Fibroblast of pulmonary artery (primary cell): Measurements from ENCODE around the gene ARHGAP5.

Experiments
- DNase-seq: peaks from one replicate; pipeline ENCODE4 v3.0.0-alpha.2; 2010; ENCODE audit warnings: low read depth
- H3K4me3 ChIP-seq: replicated peaks from 2 replicates; pipeline ENCODE4 v1.5.1; 2011; ENCODE audit warnings: low read depth, mild to moderate bottlenecking, control low read depth, low read length, moderate library complexity
- TF ChIP-seq, protein P1 (sequence below): IDR thresholded peaks from 2 replicates; pipeline ENCODE4 v1.5.1; 2011; ENCODE audit warnings: mild to moderate bottlenecking, control low read depth, low read length, inconsistent platforms; ENCODE audit errors: missing control alignments

Gene ARHGAP5

DNA sequence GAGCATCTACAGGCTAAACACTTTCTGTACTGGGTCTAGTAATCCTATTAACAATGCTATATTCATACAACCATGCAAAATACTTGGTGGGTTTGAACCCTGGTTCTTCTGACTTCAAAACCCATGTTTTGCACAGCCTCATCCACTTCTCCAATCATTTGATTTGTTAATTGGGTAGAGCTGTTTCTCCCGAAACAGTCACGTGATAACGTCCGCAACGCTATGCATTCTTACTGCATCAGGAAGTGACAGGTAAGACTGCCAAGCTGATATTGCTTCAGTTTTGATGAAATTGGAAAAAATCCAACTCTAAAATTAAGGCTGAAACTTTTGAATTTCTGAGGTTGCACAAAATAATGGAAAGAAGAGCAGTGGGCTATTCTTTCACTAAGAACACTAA is 94.4 kb downstream of the ARHGAP5 start:
- DNase-seq = no peak
- no peak overlapping the region for H3K4me3 ChIP-seq
- TF ChIP-seq, protein P1, sequence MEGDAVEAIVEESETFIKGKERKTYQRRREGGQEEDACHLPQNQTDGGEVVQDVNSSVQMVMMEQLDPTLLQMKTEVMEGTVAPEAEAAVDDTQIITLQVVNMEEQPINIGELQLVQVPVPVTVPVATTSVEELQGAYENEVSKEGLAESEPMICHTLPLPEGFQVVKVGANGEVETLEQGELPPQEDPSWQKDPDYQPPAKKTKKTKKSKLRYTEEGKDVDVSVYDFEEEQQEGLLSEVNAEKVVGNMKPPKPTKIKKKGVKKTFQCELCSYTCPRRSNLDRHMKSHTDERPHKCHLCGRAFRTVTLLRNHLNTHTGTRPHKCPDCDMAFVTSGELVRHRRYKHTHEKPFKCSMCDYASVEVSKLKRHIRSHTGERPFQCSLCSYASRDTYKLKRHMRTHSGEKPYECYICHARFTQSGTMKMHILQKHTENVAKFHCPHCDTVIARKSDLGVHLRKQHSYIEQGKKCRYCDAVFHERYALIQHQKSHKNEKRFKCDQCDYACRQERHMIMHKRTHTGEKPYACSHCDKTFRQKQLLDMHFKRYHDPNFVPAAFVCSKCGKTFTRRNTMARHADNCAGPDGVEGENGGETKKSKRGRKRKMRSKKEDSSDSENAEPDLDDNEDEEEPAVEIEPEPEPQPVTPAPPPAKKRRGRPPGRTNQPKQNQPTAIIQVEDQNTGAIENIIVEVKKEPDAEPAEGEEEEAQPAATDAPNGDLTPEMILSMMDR = no peak

DNA sequence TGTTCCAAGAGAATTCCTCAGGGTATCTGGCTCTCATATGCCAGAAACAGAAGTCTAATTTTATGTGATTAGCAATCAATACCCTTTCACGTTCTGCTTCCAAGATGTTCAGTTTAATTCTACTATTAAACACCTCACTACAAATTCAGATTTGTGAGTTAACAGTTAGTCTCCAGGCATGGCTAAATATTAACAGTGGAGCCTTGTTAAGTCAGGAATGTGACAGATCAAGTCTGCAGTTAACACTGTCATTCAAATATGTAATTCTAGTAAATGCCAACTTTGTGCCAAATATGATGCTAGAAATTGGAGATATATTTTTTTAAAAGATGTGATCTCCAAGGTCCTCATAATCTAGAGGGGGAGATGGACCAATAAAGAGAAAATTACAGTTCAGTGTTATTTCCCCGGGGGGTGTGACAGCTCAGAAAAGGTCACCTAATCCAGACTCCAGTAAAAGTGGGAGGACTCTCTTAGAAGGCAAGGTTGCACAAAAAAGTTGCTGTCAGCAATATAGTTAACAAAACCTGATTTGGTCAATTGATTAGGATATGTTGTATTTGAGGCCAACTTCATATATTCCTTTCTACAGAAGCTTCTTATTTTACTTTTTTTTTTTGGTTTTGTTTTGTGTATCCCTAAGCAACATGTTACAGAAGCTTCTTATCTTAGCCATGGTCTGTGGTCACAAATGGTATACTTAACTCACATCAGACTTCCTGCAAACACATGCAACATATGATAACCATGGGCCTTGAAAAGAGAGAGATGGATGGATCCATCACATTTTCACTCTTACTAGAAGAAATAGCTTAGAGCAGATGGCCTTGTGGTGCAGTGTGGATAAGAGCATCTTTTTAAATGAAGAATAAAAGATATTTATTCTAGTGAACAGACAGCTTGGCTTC is 106.3 kb downstream of the ARHGAP5 start:
- no peak overlapping the region for H3K4me3 ChIP-seq
- DNase-seq = no peak

DNA sequence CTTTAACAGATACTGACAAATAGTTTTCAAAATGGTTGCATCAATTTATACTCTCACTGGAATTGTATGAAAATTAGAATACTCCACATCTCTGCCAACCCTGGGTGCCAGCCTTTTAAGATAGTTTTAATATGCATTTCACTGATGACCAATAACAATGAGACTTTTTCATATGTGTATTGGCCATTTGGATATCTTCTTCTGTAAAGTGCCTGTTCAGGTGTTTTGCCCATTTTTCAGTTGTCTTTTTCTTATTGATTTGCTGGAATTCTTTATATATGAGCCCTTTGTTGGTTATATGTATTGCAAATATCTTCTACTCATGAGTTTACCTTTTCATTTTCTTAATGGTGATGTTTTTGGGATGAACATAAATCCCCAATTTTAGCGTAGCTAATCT is 108.0 kb downstream of the ARHGAP5 start:
- TF ChIP-seq, protein P1 = no peak
- no peak for DNase-seq
- H3K4me3 ChIP-seq = no peak overlapping the region

More for the DNA sequence above, 106.3 kb downstream of the ARHGAP5 start:
- TF ChIP-seq, protein P1 = no peak

DNA sequence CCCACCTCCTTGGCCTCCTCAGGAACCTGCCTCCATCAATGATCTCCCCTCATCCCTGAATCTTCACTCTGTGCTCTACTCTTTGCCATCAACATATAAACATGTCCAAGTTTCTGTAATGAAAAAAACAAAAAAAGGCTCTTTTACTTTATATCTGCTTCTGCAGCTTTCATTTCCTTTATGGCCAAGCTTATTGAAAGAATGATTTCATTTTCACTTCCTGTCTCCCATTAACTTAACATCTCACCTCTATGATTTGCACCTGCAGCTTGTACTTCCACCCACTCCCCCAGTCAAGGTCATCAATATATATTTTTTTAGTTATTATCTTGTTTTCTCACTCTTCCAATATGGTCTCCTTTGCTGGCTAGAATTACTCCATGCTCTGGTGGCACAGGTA is 109.1 kb downstream of the ARHGAP5 start:
- no peak for DNase-seq
- H3K4me3 ChIP-seq = no peak overlapping the region
- TF ChIP-seq, protein P1 = no peak

DNA sequence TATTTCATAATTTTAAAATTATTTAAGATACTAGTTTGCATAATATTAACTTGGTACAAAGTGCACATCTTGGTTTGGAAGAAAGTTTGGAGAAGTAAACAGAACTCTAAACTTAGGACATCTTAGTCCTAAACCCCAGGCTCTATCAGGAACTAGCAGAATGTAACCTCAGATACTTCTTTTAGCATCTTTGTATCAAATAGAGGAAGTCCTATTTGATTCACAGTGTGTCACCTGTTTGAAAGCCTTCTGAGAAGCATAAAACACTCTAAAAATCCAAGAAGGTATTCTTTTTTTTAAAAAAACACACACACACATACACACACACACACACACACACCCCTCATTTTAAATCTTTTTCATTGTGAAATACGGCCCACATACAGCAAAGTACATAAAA is 112.7 kb downstream of the ARHGAP5 start:
- H3K4me3 ChIP-seq = no peak overlapping the region
- TF ChIP-seq, protein P1 = no peak
- DNase-seq = no peak

DNA sequence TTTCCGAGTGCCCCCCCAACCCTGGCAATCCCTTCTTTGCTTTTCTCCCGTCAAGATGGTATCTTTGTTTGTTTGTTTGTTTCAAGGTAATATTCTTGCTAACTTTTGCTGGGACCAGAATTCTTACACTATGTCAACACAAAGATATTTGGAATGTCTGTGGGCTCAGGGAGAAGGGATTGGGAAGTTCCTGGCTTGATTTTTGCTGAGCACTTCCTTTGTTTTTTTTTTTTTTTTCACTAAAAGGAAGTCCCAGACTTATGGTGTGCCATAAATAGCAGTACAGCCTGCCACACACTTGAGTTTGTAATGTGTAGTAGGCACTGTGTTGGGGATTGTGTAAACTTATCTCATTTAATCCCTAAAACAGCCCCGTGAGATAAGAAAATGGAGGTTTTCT is 113.6 kb downstream of the ARHGAP5 start:
- H3K4me3 ChIP-seq = no peak overlapping the region
- TF ChIP-seq, protein P1 = no peak
- peak; percentile 31 for DNase-seq
